Measurements from ENCODE around the gene CDC42SE1. TPM values are rescaled to one million over a fixed set of nuclear protein-coding genes. Genes with fewer than 3 reads are reported as not detected.
"Not testable (repeated sequence)": the region's sequence is repeated elsewhere in the genome, so short reads cannot be mapped to it uniquely, and the experiment has no call there.

CDC42SE1 gene, protein sequence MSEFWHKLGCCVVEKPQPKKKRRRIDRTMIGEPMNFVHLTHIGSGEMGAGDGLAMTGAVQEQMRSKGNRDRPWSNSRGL
- 10 to 100 TPM; 69.2 to 78.5 (median 73.5) TPM for total RNA-seq
- long read RNA-seq, donor 1, transcript CDC42SE1-201 (5 exons, 3,045 nt): major isoform, 17 of 32 reads
- long read RNA-seq, donor 1, partial matches to known transcripts: 3 of 32 reads
- long read RNA-seq, donor 1, other reads (novel, unspliced or antisense): 10 of 32 reads
- long read RNA-seq, donor 2, transcript CDC42SE1-201 (5 exons, 3,045 nt): major isoform, 10 of 31 reads
- long read RNA-seq, donor 2, partial matches to known transcripts: 1 of 31 reads
- long read RNA-seq, donor 2, other reads (novel, unspliced or antisense): 19 of 31 reads

GRCh38 chr1:151059109-151060006, at the start of gene CDC42SE1:
TSS of gene CDC42SE1 (minus strand) at chr1:151059622. CDS start at chr1:151055730, 3,892 bp downstream.
- peak; percentile 90 for TF ChIP-seq CTCF (IDR thresholded peaks at IDR 0.05)
- intact Hi-C loops (cut with DNase I, micrococcal nuclease): loop anchor here in 1 of 2 donors (10.0 kb wide), 1 partner anchor 55 kb away; the partner anchor contains the start of genes MINDY1 and PRUNE1
- no peaks in the 10 kb centered on the region for H3K36me3 ChIP-seq (ENCODE audit: low read depth)
- peak within 1 kb of the TSS; percentile 85 for H3K4me3 ChIP-seq
- ATAC-seq: peak; percentile 89
- DNase-seq: peak; percentile 80 to 93 (median 89)
- H3K4me1 ChIP-seq (ENCODE audit: low read depth): peaks cover 33% of the 10 kb centered on the region
- H3K9me3 ChIP-seq: no peaks in the 10 kb centered on the region

GRCh38 chr1:151108331-151108730, 48.9 kb upstream of the CDC42SE1 start:
- TF ChIP-seq CTCF (IDR thresholded peaks at IDR 0.05): no peak
- Histone ChIP-seq H3K4me3 (no peak overlapping the region), H3K36me3 (ENCODE audit: low read depth) (peaks cover 4% of the 10 kb centered on the region), H3K4me1 (ENCODE audit: low read depth) (no peaks in the 10 kb centered on the region), H3K9me3 (no peaks in the 10 kb centered on the region)
- ATAC-seq (no peak), DNase-seq (no peak)
- intact Hi-C loops (cut with DNase I, micrococcal nuclease): no loop called here

GRCh38 chr1:151106894-151107293, 47.5 kb upstream of the CDC42SE1 start:
- Histone ChIP-seq H3K4me1 (ENCODE audit: low read depth) (no peaks in the 10 kb centered on the region), H3K9me3 (no peaks in the 10 kb centered on the region), H3K36me3 (ENCODE audit: low read depth) (peaks cover 4% of the 10 kb centered on the region), H3K4me3 (no peak overlapping the region)
- no peak for ATAC-seq
- DNase-seq: no peak
- intact Hi-C loops (cut with DNase I, micrococcal nuclease): no loop called here
- no peak for TF ChIP-seq CTCF (IDR thresholded peaks at IDR 0.05)

- intact Hi-C loops (cut with DNase I, micrococcal nuclease): no loop called here
- TF ChIP-seq CTCF (IDR thresholded peaks at IDR 0.05): no peak
Observed at GRCh38 chr1:151104630-151105029, 45.2 kb upstream of the CDC42SE1 start.

DNA sequence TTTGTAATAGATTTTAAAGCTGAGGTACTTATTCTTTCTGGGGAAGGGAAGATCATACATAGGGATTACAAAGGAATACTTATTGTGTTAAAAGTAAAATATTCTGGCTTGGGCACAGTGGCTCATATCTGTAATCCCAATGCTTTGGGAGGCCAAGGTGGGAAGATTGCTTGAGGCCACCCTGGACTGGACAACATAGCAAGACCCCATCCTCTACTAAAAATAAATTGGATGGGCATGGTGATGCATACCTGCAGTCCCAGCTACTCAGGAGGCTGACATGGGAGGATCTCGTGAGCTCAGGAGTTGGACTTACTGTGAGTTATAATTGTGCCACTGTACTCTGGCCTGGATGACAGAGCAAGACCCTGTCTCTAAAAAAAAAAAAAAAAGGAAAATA, 38.7 kb upstream of the CDC42SE1 start:
- no peak for ATAC-seq
- no peak for TF ChIP-seq CTCF (IDR thresholded peaks at IDR 0.05)
- no peaks in the 10 kb centered on the region for H3K36me3 ChIP-seq (ENCODE audit: low read depth)
- no peaks in the 10 kb centered on the region for H3K4me1 ChIP-seq (ENCODE audit: low read depth)
- no peak for DNase-seq
- no peak overlapping the region for H3K4me3 ChIP-seq
- intact Hi-C loops (cut with DNase I, micrococcal nuclease): no loop called here
- no peaks in the 10 kb centered on the region for H3K9me3 ChIP-seq

More at GRCh38 chr1:151104630-151105029, 45.2 kb upstream of the CDC42SE1 start:
- H3K4me1 ChIP-seq (ENCODE audit: low read depth): no peaks in the 10 kb centered on the region
- DNase-seq (no peak), ATAC-seq (no peak)
- no peaks in the 10 kb centered on the region for H3K36me3 ChIP-seq (ENCODE audit: low read depth)
- no peak overlapping the region for H3K4me3 ChIP-seq
- H3K9me3 ChIP-seq: no peaks in the 10 kb centered on the region

GRCh38 chr1:151097426-151097825, 38.0 kb upstream of the CDC42SE1 start:
- ATAC-seq; H3K9me3 ChIP-seq; H3K4me1 ChIP-seq (ENCODE audit: low read depth); intact Hi-C loops (cut with DNase I, micrococcal nuclease); DNase-seq; H3K36me3 ChIP-seq (ENCODE audit: low read depth); H3K4me3 ChIP-seq: not testable (repeated sequence)
